Panc1 (cell line): ENCODE results near the gene RPL13.

ENCODE experiments used
- CTCF ChIP-seq: fragments of 450-650 bp; IDR thresholded peaks from 2 replicates; pipeline ENCODE4 v1.5.1; 2017; ENCODE audit warnings: mild to moderate bottlenecking
- POLR2AphosphoS5 ChIP-seq: IDR thresholded peaks from 2 replicates; pipeline ENCODE4 v1.6.1; 2012; ENCODE audit warnings: mild to moderate bottlenecking, low read depth, low read length, moderate library complexity
- SIN3A ChIP-seq: IDR thresholded peaks from 2 replicates; pipeline ENCODE4 v1.6.1; 2012; ENCODE audit warnings: low read depth, mild to moderate bottlenecking, low read length, moderate library complexity, borderline replicate concordance; ENCODE audit not compliant: insufficient read depth

- TF ChIP-seq CTCF (no peak), SIN3A (no peak), POLR2AphosphoS5 (no peak)
Measured at GRCh38 chr16:89613231-89613953, 52.9 kb downstream of the RPL13 start, which contains the start of gene DPEP1.
